HG02588 (cell line): Measurements from ENCODE around the gene NUP93.
A peak's percentile ranks its signal among the peaks of the same experiment; 100 is the strongest.

Source experiments
- ATAC-seq: cut with Tn5 transposase; IDR thresholded peaks from one replicate; pipeline ENCODE4 v1.9.1; 2021; ENCODE audit warnings: mild to moderate bottlenecking, moderate library complexity; ENCODE audit not compliant: unreplicated experiment

The NUP93 gene

DNA sequence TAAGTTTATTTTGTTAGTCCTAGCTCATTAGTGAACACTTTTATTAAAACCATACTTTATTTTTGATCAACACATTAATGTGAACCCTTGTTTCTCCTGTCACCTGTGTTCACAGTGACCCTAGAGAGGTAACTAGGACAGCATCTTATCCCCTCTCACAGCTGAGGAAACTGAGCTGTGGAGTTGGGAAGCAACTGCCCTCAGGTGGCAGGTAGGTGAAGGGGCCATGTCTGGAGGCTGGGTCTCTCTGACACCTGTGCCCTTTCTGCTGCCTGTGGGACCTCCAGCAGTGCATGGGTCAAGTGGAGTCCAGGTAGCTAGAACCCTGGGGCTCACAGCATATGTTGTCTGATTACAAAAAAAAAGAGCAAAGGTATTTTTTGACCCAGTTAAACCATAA lies 112.2 kb downstream of the NUP93 start:
- ATAC-seq, result no peak

DNA sequence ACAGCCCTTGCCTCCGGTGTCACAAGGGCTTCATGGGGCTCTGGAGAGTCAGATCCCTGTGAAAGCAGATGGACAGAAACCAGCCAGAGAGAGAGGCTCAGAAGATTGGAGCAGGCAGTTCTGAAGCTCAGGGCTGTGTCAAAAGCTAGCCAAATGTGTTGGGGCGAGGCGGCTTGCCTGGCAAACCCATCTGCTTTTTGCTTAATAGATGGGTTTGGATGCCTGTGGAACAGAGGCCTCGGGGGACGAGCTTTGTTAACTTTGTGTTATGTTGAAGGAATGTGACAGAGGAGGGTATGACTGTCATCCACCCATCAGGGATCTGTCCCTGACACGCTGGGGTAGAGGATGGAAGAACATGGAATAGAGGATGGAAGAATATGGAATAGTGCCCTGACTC lies 114.1 kb downstream of the NUP93 start:
- no peak for ATAC-seq

DNA sequence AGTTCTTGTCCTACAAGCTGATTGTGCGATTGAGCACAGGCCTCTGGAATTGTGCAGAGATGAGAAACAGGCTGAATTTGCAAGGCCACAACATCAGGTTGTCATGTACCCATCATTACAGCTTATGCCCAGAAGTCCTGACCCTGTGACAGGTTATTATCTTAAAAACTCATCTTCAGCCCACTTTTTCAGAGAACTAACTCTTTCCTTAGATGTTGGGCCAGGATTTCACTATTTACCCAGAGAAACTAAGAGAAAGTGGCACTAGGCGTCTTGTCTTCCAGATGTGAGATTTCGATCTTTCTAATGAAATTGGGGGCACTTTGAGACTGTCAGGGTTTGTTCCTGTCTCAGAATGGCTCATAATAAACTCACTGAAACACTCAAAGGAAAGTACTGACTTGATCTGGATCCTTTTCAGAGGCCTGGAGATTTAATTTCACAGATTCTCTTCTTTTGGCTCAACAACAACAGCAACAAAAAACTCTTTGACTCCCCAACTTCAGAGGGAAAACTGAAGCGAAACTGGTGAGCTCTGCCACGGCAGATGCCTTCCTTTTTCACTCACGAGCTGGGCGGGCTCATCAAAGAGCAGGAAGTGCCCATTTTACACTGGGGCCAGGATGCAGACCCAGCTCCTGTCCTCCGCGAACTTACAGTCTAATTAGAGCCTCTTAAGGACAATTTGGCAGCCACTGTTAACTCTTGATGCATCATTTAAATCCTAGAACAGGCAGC lies 117.4 kb downstream of the NUP93 start:
- ATAC-seq, result no peak

DNA sequence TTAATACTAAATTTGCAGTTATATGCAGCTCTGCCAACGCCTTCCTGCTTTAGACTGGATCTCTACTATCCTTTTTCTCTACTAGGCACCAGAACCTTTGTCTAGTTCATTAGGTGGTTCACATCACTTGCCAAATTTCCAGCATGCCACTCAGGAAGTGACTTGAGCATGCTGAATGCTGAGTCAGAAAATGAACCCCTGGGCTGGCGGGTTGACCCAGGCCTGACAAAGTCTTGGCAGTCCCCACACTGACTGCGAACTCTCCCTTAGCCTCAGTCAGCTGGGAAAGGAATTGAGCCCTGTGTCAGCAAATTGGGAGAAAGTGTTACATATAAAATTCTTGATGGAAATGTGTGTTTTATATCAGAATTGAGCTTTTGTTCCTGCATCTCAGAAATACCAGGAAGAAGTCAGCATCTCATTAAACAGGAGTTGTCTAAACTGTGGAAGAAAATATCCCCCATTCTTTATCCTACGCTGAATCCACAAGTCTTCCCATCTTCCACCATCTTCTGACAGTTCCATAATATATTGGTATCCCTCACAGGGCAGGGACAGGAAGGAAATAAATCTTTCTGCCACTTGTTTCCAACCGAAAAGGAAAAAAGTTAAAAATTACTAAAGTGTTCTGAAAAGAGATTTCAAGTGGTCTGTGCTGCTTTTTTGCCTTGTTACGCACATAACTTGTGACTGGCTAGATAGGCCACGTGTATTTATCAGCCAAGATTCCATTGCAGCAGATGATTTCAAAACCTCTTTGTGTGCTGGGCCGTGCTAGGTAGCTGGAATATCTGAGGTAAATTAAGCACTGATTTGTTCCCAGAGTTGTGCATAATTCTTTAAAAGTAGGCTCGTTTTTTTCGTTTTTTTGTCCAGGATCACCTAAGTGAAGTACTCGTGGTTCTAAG lies 118.4 kb downstream of the NUP93 start:
- no peak for ATAC-seq

DNA sequence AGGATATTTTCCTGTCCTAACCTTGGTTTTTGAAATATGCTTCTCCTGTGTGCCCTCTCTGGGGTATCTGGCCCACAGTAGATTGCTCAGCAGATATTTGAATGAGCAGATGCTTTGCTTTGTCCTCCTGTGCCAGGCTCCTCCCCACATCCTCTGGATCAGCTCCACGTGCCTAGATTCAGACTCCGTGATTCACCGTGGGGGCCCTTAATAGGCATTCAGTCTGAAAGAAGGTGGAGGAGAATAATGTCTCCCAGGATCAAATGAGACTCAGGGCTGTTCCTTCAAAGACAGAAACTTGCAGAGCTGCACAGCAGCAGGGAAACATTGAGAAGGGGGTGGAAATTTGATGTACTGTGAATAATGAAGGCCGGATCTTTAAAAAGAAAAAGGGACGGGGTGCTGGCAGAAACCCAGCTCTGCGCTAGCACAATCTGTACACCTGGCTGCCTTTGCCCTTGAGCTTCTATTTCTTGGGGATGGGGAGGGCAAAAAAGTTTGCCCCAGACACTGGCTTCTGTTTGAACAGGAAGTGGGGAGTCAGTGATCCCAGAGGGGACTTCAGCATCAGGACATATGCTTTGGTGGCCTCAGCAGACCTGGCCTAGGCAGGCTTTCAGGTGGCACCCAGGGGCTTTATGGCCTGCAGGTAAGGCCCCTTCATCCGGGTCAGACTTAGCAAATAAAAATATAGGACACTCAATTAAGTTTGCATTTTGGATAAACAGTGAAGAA lies 119.2 kb downstream of the NUP93 start:
- no peak for ATAC-seq

DNA sequence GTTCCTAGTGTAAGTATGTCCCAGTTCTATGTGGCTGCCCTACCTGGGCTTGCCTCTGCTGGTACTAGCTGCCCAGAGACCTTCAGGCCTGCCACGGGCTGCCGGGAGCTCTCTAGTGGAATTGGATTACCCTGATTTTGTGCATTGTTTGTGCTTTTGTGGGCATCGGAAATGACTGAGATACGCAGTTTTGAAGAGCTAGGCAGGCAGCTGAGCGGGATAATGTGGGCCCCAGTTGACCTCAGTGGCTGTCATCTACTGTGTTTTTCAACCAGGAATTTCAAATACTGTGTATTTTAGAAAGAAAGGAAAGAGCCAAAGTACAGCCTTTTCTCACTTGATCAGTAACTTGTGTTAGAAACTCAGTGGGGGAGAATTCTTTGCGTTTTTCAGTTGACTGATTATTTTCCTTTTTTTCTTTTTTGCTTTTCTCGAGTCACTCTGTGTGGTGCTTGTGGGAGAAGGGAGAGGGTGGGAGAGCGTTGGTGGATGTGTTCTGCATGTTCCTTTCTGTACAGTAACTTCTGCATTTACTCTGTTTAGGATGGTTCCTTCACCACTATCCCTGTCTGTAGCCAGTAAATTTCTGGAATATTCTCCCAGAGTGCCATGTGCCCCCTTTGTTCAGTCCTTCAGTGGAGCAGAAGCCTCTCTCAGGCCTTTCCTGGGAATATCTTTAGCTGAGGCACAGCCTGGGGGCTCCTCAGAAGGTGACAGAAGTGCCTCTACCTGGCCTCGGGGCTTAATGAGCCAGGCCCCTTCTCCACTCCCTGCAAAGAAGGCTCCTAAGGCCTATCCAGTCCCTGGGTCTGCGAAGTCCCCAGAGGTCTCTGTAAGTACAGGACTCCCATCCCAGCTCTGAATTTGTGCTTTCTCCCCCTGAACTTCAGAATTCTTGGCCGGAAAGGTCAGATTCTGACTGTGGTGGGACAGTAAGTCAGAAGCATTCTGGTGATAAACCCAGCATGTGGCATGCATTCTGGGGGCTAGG lies 120.1 kb downstream of the NUP93 start:
- ATAC-seq, result no peak

DNA sequence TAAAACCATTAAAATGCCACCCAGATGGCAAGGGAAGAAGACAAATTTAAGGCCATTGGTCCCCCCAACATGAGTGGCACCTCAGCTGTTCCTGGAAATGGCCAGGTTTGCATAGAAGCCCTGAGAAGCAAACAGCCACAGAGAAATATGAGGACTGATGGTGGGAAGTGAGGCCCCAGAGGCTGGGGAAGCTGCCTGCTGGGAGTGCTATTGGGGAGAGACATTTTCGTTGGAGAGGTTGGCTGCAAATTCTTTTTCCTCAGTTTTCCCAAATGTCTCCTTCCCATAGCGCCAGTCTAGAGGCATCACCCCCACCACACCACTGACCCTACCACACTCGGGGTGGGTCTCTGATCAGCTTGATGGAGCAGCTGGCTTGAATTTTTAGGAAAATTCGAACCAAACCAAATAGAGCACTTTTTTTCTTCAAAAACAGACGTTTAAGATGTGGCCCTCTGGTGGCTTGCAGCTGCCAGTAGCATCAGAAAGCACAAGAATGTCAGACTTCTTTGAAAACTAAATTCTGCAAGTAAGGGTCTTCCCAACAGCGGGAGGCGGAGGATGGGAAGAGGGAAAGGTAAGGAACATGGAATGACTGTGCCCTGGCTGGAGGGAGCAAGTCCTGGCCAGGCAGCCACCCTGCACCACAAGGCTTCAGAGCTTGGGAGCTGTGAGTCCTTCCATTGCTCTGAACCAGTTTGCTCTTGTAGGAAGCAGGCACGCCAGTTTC lies 121.9 kb downstream of the NUP93 start:
- ATAC-seq, result no peak

DNA sequence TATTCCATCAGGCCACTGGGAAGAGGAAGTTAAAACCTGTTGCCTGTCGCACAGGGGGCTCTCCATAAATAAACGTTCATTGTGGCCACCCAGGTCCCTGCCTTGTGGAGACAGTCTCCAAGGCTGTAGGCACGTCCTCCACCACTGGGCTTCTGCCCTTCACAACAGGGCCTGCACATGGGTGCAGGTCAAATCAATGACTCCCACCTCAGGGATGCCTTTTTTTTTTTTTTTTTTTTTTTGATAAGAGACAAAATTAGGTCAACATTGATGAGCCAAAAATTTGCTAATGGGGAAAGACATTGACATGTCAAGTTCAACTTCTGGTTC lies 122.4 kb downstream of the NUP93 start:
- ATAC-seq, result no peak

DNA sequence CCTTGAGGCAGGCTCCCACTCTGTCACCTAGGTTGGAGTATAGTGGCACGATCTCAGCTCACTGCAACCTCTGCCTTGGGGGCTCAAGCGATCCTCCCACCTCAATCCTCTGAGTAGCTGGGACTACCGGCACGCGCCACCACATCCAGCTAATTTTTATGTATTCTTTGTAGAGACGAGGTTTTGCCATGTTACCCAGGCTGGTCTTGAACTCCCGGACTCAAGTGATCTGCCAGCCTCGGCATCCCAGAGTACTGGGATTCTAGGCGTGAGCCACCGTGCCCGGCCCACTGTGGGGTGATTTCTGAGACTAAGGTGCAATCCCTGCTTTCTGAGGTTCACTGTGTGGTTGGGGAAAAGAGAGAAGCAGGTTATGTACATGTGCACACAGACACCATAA lies 123.0 kb downstream of the NUP93 start:
- ATAC-seq, result no peak

DNA sequence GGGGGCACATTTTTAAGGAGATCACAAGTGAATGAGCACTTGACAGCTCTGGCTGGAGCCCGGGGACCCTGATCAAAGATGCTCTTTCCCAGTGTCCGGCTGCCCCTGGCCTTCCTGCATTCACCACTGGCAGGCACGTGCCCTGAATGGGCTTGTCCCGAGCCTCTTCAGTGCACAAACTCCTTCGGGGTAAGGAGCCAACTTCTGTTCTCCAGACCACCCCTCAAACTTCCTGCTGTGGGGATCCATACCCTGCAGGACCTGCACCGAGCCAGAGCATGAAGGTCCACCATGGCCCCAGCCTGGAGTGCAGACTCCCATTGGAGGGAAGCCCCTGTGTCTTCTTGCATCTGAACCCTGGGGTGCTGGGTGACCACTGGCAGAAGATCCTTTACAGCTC lies 125.3 kb downstream of the NUP93 start:
- no peak for ATAC-seq

DNA sequence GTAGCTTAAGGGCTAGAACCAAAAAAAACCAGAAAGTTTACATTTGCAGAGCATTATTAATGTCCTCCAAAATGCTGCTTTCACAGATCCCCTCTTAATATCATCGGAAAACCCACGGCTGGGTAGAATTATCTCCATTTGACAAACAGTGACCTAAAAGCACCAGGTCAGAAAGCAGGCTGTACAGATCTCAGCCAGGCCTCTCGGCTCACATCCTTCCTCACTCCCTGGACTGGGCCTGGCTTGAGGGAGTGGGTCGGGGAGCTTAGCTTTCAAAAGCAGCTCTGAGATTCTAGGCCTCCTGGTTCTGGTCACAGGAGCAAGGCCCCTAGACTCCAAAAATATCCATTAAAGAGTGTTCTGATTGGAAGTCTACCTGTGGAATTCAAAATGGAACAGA lies 126.0 kb downstream of the NUP93 start:
- no peak for ATAC-seq

DNA sequence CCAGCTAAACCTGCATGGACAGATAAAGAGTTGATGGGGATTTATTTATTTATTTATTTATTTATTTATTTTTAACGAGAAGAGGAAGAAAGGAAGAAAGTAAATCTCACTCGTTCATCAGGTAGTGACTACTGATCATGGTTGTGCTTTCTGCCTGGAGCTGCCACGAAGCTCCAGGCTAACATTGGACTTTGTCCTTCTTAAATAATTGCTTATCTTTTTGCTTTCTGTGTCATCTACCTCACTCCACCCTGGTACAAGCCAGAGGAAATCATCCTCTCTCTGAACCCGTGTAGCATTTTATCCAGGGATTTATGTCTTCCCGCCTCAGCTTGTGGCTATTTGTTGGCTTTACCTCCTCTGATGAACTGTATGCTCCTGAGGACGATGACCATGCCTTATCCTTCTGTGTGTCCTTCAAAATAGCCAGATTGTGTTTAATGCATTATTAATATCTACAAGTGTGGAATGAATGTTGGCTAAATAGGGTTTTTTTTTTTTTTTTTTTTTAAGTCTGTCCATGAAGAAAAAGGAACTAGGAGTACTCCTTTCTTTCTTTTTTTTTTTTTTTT lies 127.0 kb downstream of the NUP93 start:
- ATAC-seq, result no peak

DNA sequence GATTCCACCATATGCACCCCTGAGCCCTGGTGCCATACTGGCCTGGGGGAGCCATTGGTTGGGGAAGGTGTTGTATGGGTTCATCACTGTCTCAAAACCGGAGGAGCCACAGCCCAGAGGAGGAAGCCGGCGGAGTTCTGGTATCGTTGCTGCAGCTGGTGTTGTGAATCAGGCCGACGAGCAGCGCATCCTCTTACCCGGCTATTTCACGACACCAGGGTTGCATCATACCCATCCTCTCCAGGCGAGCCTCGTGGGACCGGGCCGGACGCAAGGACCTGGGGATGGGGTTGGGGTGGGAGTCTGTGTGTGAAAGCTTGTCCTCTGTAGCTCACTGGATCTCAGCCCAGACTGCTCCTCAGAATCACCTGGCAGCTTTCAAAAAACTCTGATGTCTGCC lies 128.4 kb downstream of the NUP93 start:
- no peak for ATAC-seq

DNA sequence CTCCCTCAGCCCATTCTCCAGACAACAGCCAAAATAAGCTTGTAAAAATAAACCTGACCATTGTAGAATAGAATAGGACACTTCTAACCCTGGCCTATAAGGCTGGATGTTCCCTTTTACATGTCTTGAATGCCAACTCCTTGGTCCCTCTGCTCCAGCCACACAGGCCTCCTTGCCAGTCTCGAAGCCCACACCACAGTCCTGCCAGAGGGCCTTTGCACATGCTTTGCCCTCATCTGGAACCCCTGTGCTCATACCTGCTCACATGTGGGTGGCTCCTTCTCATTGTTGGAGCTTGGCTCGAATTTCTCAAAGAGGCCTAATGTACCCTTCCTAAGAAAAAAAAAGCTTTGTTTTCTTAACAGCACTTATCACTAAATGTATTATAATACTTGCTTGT lies 129.7 kb downstream of the NUP93 start:
- no peak for ATAC-seq

DNA sequence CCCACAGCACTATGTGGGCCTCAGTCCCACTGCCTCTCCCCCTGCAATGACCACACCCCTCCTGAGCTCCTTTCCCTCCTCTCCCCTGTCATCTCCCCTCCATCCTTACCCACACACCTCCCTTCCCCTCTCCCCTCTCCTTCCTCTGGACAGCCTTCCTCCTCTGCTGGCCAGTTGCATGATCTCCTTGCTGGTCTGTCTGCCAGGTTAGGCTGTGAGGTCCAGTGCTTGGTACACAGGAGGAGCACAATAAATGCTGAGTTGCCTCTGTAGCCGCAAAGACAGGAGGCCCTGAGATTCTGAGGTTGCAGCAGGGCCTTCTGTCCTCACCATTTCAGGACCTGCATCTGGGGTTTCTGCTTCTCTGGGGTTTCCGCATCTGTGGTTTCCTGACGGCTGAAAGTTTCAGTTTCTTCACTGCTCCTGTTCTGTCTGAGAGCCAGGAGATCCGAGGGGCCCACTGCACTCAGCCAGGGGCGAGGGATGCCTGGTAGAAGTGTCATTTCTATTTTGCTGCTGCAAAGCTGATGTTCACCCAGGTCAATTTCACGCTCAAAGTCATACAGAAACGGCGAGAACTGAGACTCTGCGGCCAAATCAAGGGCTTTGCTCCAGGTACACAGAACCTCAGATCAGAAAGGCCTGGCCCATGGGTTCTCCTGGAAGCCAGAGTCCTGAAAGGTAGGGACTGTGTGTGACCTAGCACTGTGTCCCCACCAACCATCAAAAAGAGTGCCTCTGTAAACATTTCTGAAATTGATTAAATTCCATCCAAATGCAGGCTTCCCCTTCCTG lies 130.5 kb downstream of the NUP93 start:
- peak; percentile 60 for ATAC-seq

DNA sequence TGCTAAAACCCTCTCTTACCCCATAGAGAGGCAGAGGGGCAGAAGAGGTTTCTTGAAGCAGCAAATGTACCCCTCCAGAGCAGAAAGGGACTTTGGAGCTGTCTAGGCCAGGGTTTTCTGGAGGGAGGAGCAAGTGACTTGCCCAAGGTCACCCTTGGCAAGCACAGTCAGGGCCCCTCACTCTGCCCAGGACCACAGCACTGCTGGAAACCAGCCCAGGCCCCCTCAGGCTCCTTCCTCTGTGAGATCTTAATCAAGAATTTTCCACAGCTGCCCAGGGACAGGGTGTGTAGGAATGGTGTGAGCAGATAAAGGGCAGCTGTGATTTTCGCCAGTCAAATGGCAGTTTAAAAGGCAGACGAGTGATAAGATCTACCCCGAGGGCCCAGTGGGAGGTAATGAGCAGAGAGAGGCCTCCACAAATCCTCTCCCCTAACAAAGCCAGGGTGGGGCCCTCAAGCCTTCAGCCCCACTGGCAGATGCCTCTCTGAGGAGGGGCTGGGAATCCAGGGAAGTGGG lies 131.2 kb downstream of the NUP93 start:
- no peak for ATAC-seq

DNA sequence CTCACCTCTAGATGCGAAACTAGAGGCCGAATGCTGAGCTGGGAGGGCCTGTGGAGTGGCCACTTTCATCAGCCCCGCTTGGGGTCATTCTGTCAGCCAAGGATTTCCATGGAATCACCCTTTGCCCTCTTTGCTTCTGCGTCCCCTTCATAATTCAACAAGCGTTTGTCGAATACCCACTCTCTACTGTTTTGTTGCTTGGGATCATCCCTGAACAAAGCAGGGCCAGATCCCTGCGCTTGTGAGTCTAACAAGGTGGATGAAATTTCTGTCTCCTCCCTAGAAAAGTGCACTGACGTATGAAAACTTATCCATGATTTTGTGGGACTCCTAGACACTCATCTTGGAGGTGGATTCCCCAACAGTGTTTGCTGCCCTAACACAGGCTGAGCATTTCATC lies 131.8 kb downstream of the NUP93 start:
- ATAC-seq, result no peak

DNA sequence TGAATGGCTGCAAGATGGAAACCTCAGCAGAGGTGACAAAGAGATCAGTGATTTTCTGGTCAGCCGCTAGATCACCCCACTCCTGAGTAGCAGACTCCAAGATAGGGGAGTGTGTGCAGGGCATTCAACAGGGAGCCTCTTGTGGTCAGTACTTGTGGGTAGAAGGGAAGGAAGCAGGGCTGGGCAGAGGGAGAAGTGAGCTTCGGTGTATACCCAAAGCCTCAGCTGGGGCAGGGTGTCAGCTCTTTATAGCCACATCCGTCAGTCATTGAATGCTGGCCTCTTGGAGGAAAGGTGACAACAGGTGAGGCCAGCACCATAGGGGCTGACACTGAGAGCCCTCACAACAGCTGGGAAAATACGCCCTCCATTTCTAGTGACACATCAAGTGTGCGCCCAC lies 132.8 kb downstream of the NUP93 start:
- ATAC-seq, result no peak

DNA sequence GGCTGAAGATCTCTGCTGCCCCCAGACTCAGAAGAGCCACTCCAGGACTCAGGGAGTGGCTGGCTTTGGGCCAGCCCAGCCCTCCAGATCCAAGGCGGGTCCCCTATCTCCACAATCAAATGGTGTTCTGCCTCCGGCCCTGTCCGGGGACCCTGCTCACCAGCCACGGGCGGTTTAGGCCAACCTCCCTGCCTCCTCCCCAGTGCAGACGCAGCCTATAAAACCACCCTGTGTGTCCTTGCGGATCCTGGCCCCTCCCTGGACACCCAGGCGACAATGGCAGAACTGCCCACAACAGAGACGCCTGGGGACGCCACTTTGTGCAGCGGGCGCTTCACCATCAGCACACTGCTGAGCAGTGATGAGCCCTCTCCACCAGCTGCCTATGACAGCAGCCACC lies 135.0 kb downstream of the NUP93 start, which contains the start of gene SLC12A3:
Gene SLC12A3, plus strand, starts transcription at position 248 of the 400 bp plus-strand sequence. Its CDS starts 29 bp downstream, at position 277.
- ATAC-seq, result no peak
